ENCODE measurements around the gene CNTLN. TPM values are rescaled to one million over a fixed set of nuclear protein-coding genes. Genes with fewer than 3 reads are reported as not detected.
"Not testable (repeated sequence)": the region's sequence is repeated elsewhere in the genome, so short reads cannot be mapped to it uniquely, and the experiment has no call there.

CNTLN gene
- total and polyA plus RNA-seq, 9 donors, result 8.4 to 24.8 (median 16.2) TPM

GRCh38 chr9:17394881-17395510 lies 260.2 kb downstream of the CNTLN start:
- no peak overlapping the region for H3K4me3 ChIP-seq
- H3K36me3 ChIP-seq, result no peaks in the 10 kb centered on the region
- H3K4me1 ChIP-seq (ENCODE audit: insufficient read depth), result peaks cover 1% of the 10 kb centered on the region
- no peak overlapping the region for H3K27ac ChIP-seq
- H3K27me3 ChIP-seq, result no peaks in the 10 kb centered on the region
- whole genome bisulfite sequencing, 3 donors, result 69 to 77% (median 75%) methylated on average over 7 of the region's 7 CpGs
- TF ChIP-seq CTCF (IDR thresholded peaks at IDR 0.05) (no peak), EP300 (IDR thresholded peaks at IDR 0.05) (no peak), POLR2A (IDR thresholded peaks at IDR 0.05) (no peak)
- intact Hi-C loops (cut with DNase I), result no loop called here
- H3K9me3 ChIP-seq, result no peaks in the 10 kb centered on the region
- DNase-seq, result no peak

DNA sequence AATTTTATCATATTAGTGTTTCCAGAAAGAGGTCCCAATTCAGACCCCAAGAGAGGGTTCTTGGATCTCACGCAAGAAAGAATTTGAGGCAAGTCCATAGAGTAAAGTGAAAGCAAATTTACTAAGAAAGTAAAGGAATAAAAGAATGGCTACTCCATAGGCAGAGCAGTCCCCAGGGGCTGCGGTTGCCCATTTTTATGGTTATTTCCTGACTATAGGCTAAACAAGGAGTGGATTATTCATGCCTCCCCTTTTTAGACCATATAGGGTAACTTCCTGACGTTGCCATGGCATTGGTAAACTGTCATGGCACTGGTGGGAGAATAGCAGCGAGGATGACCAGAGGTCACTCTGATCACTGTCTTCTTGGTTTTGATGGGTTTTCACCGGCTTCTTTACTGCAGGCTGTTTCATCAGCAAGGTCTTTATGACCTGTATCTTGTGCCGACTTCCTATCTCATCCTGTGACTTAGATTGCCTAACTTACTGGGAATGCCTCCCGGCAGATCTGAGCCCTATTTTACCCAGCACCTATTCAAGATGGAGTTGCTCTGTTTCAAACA lies 262.4 kb downstream of the CNTLN start:
- H3K27me3 ChIP-seq; intact Hi-C loops (cut with DNase I): not testable (repeated sequence)

GRCh38 chr9:17398350-17398749 lies 263.5 kb downstream of the CNTLN start:
- 9 to 19% (median 10%) methylated on average over 2 of the region's 2 CpGs for WGBS, 3 donors
- H3K4me3 ChIP-seq, result no peak overlapping the region
- intact Hi-C loops (cut with DNase I), result no loop called here

More for the DNA sequence above, 262.4 kb downstream of the CNTLN start:
- WGBS, 3 donors, result 74 to 79% (median 75%) methylated on average over 7 of the region's 7 CpGs
- not testable (repeated sequence) for H3K4me3 ChIP-seq; H3K9me3 ChIP-seq; H3K4me1 ChIP-seq (ENCODE audit: insufficient read depth); H3K27ac ChIP-seq; DNase-seq; H3K36me3 ChIP-seq

GRCh38 chr9:17401858-17402257 lies 267.0 kb downstream of the CNTLN start:
- peaks cover 1% of the 10 kb centered on the region for H3K4me1 ChIP-seq (ENCODE audit: insufficient read depth)
- H3K36me3 ChIP-seq, result no peaks in the 10 kb centered on the region
- H3K9me3 ChIP-seq, result no peaks in the 10 kb centered on the region
- H3K27me3 ChIP-seq, result no peaks in the 10 kb centered on the region
- 74 to 99% (median 96%) methylated on average over 2 of the region's 2 CpGs for WGBS, 3 donors
- intact Hi-C loops (cut with DNase I), result no loop called here
- TF ChIP-seq CTCF (IDR thresholded peaks at IDR 0.05), result no peak
- no peak for TF ChIP-seq EP300 (IDR thresholded peaks at IDR 0.05)
- no peak for TF ChIP-seq POLR2A (IDR thresholded peaks at IDR 0.05)
- no peak for DNase-seq
- H3K4me3 ChIP-seq, result no peak overlapping the region
- H3K27ac ChIP-seq, result no peak overlapping the region

More at GRCh38 chr9:17398350-17398749, 263.5 kb downstream of the CNTLN start:
- no peaks in the 10 kb centered on the region for H3K36me3 ChIP-seq
- peaks cover 1% of the 10 kb centered on the region for H3K4me1 ChIP-seq (ENCODE audit: insufficient read depth)
- TF ChIP-seq EP300 (IDR thresholded peaks at IDR 0.05) (no peak), CTCF (IDR thresholded peaks at IDR 0.05) (no peak), POLR2A (IDR thresholded peaks at IDR 0.05) (no peak)
- no peak for DNase-seq
- H3K27me3 ChIP-seq, result no peaks in the 10 kb centered on the region
- no peaks in the 10 kb centered on the region for H3K9me3 ChIP-seq
- no peak overlapping the region for H3K27ac ChIP-seq

GRCh38 chr9:17402309-17402708 lies 267.5 kb downstream of the CNTLN start:
- no peaks in the 10 kb centered on the region for H3K9me3 ChIP-seq
- H3K27me3 ChIP-seq, result no peaks in the 10 kb centered on the region
- H3K27ac ChIP-seq, result no peak overlapping the region
- no peak for TF ChIP-seq EP300 (IDR thresholded peaks at IDR 0.05)
- TF ChIP-seq CTCF (IDR thresholded peaks at IDR 0.05), result no peak
- no peak for TF ChIP-seq POLR2A (IDR thresholded peaks at IDR 0.05)
- 93 to 98% (median 98%) methylated on average over 2 of the region's 2 CpGs for WGBS, 3 donors
- intact Hi-C loops (cut with DNase I), result no loop called here
- H3K4me1 ChIP-seq (ENCODE audit: insufficient read depth), result peaks cover 1% of the 10 kb centered on the region
- no peaks in the 10 kb centered on the region for H3K36me3 ChIP-seq
- H3K4me3 ChIP-seq, result no peak overlapping the region
- no peak for DNase-seq
